Sigmoid colon (tissue), 4 donors: Measurements from ENCODE around the gene FAM186B.

Experiments
- CTCF ChIP-seq, 4 experiments: fragments of 450-650 bp in 3 of 4; fragments of 200-600 bp in 1 of 4; IDR thresholded peaks; one replicate each; pipeline ENCODE4 v1.5.1; 2016 to 2019; ENCODE audit warnings: antibody characterized with exemption in 4 of 4, mild to moderate bottlenecking in 3 of 4, moderate library complexity in 2 of 4
- POLR2A ChIP-seq, 2 donors: fragments of 450-650 bp; IDR thresholded peaks; one replicate each; pipeline ENCODE4 v1.6.1; 2016; ENCODE audit warnings: antibody characterized with exemption in 2 of 2, mild to moderate bottlenecking in 2 of 2, moderate library complexity in 2 of 2
- POLR2AphosphoS5 ChIP-seq, 4 donors: sonication (generic); formaldehyde crosslinking; IDR thresholded peaks; one replicate each; pipeline ENCODE4 v1.6.1; 2017; ENCODE audit warnings: antibody characterized with exemption in 4 of 4

- TF ChIP-seq CTCF (IDR thresholded peaks at IDR 0.05), result no peak
- TF ChIP-seq POLR2AphosphoS5 (IDR thresholded peaks at IDR 0.05), result no peak
- no peak for TF ChIP-seq POLR2A (IDR thresholded peaks at IDR 0.05)
These were observed 26.8 kb downstream of the FAM186B start for GRCh38 chr12:49578471-49579112.
